Breast epithelium (tissue), 3 donors: ENCODE measurements around the gene DBH.

Experiments
- CTCF ChIP-seq, 3 donors: fragments of 450-650 bp; IDR thresholded peaks; one replicate each; pipeline ENCODE4 v1.5.1; 2016 to 2017; ENCODE audit warnings: antibody characterized with exemption in 3 of 3, mild to moderate bottlenecking in 3 of 3, moderate library complexity in 3 of 3
- POLR2A ChIP-seq: fragments of 450-650 bp; IDR thresholded peaks from one replicate; pipeline ENCODE4 v1.6.1; 2016; ENCODE audit warnings: antibody characterized with exemption, mild to moderate bottlenecking, moderate library complexity
- POLR2AphosphoS5 ChIP-seq, 3 donors: sonication (generic); formaldehyde crosslinking; IDR thresholded peaks; one replicate each; pipeline ENCODE4 v1.6.1; 2017; ENCODE audit warnings: antibody characterized with exemption in 3 of 3

DNA sequence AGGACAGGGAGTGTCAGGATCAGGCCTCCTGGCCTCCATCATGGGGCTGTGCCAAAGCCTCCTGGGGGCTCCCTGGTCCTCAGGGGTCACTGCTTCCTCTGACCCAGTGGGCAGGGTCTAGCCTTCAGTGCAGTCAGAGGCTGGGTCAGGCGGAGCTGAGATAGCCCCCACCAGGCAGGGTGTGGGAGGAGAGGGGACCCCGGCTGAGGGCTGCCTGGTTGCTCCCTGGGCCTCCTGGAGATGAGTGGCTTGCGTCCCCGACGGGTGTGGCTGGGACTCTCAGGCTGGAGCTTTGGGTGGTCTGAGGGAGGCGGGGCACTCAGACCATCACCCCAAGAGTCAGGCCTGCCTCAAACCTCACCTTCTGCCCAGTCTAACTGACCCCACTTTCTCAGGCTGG lies 48.7 kb upstream of the DBH start:
- TF ChIP-seq CTCF (IDR thresholded peaks at IDR 0.05) (no peak), POLR2A (no peak), POLR2AphosphoS5 (IDR thresholded peaks at IDR 0.05) (no peak)
